ENCODE data around the gene PRR5L.

DNA sequence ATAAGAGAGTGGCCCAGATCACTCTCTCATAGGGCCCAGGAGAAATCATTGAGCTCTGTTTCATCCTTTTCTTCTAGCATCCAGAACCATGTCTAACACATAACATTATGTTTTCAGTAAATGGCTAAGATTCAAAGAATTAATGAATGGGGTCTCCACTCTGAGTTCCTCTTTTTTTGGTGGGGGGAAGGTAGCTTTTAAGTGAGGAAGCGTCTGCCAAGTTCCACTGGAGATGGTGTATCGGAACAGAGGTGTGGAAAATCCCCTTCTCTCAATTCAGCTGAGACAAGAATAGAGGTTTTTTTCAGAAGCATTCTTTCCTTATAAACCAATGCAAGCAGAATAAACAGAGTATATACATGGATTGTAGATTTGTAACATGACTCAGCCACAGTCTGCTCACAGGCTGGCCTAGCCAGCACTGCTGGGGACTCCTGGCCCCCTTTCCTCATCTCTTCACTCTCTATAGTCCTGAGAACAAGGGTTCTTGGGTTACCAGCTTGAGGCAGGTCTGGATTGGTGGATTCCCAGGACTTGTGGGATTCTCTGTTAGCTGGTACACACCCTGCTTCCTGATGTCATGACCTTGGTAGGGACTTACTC is 116.8 kb downstream of the PRR5L start:
- no peak for TF ChIP-seq FOS (IDR thresholded peaks at IDR 0.05; ENCODE audit: extremely low read depth, insufficient read length)
- TF ChIP-seq, protein P1, sequence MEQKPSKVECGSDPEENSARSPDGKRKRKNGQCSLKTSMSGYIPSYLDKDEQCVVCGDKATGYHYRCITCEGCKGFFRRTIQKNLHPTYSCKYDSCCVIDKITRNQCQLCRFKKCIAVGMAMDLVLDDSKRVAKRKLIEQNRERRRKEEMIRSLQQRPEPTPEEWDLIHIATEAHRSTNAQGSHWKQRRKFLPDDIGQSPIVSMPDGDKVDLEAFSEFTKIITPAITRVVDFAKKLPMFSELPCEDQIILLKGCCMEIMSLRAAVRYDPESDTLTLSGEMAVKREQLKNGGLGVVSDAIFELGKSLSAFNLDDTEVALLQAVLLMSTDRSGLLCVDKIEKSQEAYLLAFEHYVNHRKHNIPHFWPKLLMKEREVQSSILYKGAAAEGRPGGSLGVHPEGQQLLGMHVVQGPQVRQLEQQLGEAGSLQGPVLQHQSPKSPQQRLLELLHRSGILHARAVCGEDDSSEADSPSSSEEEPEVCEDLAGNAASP (IDR thresholded peaks at IDR 0.05): no peak
- TF ChIP-seq, protein P2, sequence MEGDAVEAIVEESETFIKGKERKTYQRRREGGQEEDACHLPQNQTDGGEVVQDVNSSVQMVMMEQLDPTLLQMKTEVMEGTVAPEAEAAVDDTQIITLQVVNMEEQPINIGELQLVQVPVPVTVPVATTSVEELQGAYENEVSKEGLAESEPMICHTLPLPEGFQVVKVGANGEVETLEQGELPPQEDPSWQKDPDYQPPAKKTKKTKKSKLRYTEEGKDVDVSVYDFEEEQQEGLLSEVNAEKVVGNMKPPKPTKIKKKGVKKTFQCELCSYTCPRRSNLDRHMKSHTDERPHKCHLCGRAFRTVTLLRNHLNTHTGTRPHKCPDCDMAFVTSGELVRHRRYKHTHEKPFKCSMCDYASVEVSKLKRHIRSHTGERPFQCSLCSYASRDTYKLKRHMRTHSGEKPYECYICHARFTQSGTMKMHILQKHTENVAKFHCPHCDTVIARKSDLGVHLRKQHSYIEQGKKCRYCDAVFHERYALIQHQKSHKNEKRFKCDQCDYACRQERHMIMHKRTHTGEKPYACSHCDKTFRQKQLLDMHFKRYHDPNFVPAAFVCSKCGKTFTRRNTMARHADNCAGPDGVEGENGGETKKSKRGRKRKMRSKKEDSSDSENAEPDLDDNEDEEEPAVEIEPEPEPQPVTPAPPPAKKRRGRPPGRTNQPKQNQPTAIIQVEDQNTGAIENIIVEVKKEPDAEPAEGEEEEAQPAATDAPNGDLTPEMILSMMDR (IDR thresholded peaks at IDR 0.05 in 2 of 3, conservative IDR thresholded peaks at IDR 0.05 in 1 of 3; ENCODE audit: insufficient read depth in 2 of 3, low read depth in 1 of 3, low read length in 3 of 3): no peak

Measured in K562 (cell line).